Stomach (tissue), 4 donors: Measurements from ENCODE around the gene GRIK5.

Experiments used
- EP300 ChIP-seq: sonication (generic); formaldehyde crosslinking; IDR thresholded peaks from one replicate; pipeline ENCODE4 v1.6.1; 2017; ENCODE audit warnings: antibody characterized with exemption
- POLR2A ChIP-seq, 4 donors: fragments of 450-650 bp; IDR thresholded peaks; one replicate each; pipeline ENCODE4 v1.6.1; 2016; ENCODE audit warnings: antibody characterized with exemption in 4 of 4, control low read depth in 2 of 4, mild to moderate bottlenecking in 1 of 4, moderate library complexity in 1 of 4
- TF ChIP-seq, protein P1 (sequence below), 7 experiments: fragments of 450-650 bp in 4 of 7; fragments of 200-600 bp in 3 of 7; sonication (generic) in 3 of 7; IDR thresholded peaks; one replicate each; pipeline ENCODE4 v1.5.1; 2016 to 2019; ENCODE audit warnings: antibody characterized with exemption in 7 of 7, control low read depth in 2 of 7, mild to moderate bottlenecking in 1 of 7

GRCh38 chr19:42117076-42117475 lies 47.1 kb upstream of the GRIK5 start:
- TF ChIP-seq, protein P1, sequence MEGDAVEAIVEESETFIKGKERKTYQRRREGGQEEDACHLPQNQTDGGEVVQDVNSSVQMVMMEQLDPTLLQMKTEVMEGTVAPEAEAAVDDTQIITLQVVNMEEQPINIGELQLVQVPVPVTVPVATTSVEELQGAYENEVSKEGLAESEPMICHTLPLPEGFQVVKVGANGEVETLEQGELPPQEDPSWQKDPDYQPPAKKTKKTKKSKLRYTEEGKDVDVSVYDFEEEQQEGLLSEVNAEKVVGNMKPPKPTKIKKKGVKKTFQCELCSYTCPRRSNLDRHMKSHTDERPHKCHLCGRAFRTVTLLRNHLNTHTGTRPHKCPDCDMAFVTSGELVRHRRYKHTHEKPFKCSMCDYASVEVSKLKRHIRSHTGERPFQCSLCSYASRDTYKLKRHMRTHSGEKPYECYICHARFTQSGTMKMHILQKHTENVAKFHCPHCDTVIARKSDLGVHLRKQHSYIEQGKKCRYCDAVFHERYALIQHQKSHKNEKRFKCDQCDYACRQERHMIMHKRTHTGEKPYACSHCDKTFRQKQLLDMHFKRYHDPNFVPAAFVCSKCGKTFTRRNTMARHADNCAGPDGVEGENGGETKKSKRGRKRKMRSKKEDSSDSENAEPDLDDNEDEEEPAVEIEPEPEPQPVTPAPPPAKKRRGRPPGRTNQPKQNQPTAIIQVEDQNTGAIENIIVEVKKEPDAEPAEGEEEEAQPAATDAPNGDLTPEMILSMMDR (IDR thresholded peaks at IDR 0.05), result no peak
- TF ChIP-seq POLR2A (IDR thresholded peaks at IDR 0.05), result no peak
- TF ChIP-seq EP300, result no peak
